ENCODE measurements around the gene MACROD2. TPM values are rescaled to one million over a fixed set of nuclear protein-coding genes. Genes with fewer than 3 reads are reported as not detected.

MACROD2 gene
- polyA plus RNA-seq, 1 donor from 2014 or later: 23.2 TPM

GRCh38 chr20:16098890-16099639 is 2103.7 kb downstream of the MACROD2 start:
- Histone ChIP-seq H3K79me2 (replicated peaks; ENCODE audit: insufficient read depth, low read length) (no peaks in the 10 kb centered on the region), H3K27me3 (ENCODE audit: insufficient read depth, low read depth, low read length) (no peaks in the 10 kb centered on the region), H3K36me3 (ENCODE audit: insufficient read depth, low read length) (no peaks in the 10 kb centered on the region), H3K9me3 (ENCODE audit: low read length) (no peaks in the 10 kb centered on the region), H3K27ac (ENCODE audit: low read length) (no peak overlapping the region), H3K9ac (ENCODE audit: low read length) (no peak overlapping the region), H3K4me3 (ENCODE audit: low read length) (no peak overlapping the region), H2AFZ (ENCODE audit: low read depth, low read length) (no peak overlapping the region), H3F3A (ENCODE audit: insufficient read depth, low read length, poor library complexity, severe bottlenecking) (no peaks in the 10 kb centered on the region), H3K4me2 (ENCODE audit: low read length) (no peak overlapping the region), H4K20me1 (ENCODE audit: insufficient read depth) (no peaks in the 10 kb centered on the region), H3K9me2 (ENCODE audit: insufficient read depth, low read length) (no peaks in the 10 kb centered on the region)
- TF ChIP-seq POLR2AphosphoS5 (IDR thresholded peaks at IDR 0.05) (no peak), MXI1 (conservative IDR thresholded peaks at IDR 0.05; ENCODE audit: poor library complexity, severe bottlenecking) (no peak), RAD21 (conservative IDR thresholded peaks at IDR 0.05) (no peak), SMC3 (conservative IDR thresholded peaks at IDR 0.05; ENCODE audit: poor library complexity) (no peak), EP300 (conservative IDR thresholded peaks at IDR 0.05; ENCODE audit: poor library complexity, severe bottlenecking) (no peak), EZH2 (IDR thresholded peaks at IDR 0.05; ENCODE audit: borderline replicate concordance, insufficient read depth, low read length, poor library complexity, severe bottlenecking) (no peak), CTCF (IDR thresholded peaks at IDR 0.05; ENCODE audit: poor library complexity, severe bottlenecking) (no peak), TAF1 (IDR thresholded peaks at IDR 0.05; ENCODE audit: low read depth) (no peak), REST (IDR thresholded peaks at IDR 0.05; ENCODE audit: borderline replicate concordance) (no peak)

- no peak overlapping the region for H3K4me3 ChIP-seq (ENCODE audit: low read length)
- no peak overlapping the region for H3K27ac ChIP-seq (ENCODE audit: low read length)
- H3K9me2 ChIP-seq (ENCODE audit: insufficient read depth, low read length): no peaks in the 10 kb centered on the region
- H3K9ac ChIP-seq (ENCODE audit: low read length): no peak overlapping the region
- TF ChIP-seq EP300 (conservative IDR thresholded peaks at IDR 0.05; ENCODE audit: poor library complexity, severe bottlenecking) (no peak), MXI1 (conservative IDR thresholded peaks at IDR 0.05; ENCODE audit: poor library complexity, severe bottlenecking) (no peak), TAF1 (IDR thresholded peaks at IDR 0.05; ENCODE audit: low read depth) (no peak), RAD21 (conservative IDR thresholded peaks at IDR 0.05) (no peak), REST (IDR thresholded peaks at IDR 0.05; ENCODE audit: borderline replicate concordance) (no peak), POLR2AphosphoS5 (IDR thresholded peaks at IDR 0.05) (no peak), CTCF (IDR thresholded peaks at IDR 0.05; ENCODE audit: poor library complexity, severe bottlenecking) (no peak), EZH2 (IDR thresholded peaks at IDR 0.05; ENCODE audit: borderline replicate concordance, insufficient read depth, low read length, poor library complexity, severe bottlenecking) (no peak), SMC3 (conservative IDR thresholded peaks at IDR 0.05; ENCODE audit: poor library complexity) (no peak)
- H3K4me2 ChIP-seq (ENCODE audit: low read length): no peak overlapping the region
- H3K36me3 ChIP-seq (ENCODE audit: insufficient read depth, low read length): no peaks in the 10 kb centered on the region
- no peaks in the 10 kb centered on the region for H3F3A ChIP-seq (ENCODE audit: insufficient read depth, low read length, poor library complexity, severe bottlenecking)
- H3K9me3 ChIP-seq (ENCODE audit: low read length): no peaks in the 10 kb centered on the region
- no peaks in the 10 kb centered on the region for H3K27me3 ChIP-seq (ENCODE audit: insufficient read depth, low read depth, low read length)
- no peak overlapping the region for H2AFZ ChIP-seq (ENCODE audit: low read depth, low read length)
- no peaks in the 10 kb centered on the region for H4K20me1 ChIP-seq (ENCODE audit: insufficient read depth)
- no peaks in the 10 kb centered on the region for H3K79me2 ChIP-seq (replicated peaks; ENCODE audit: insufficient read depth, low read length)
Observed at GRCh38 chr20:16100111-16100510, 2104.8 kb downstream of the MACROD2 start.
